ENCODE measurements around the gene DNTT.
"Not testable (repeated sequence)": the region's sequence is repeated elsewhere in the genome, so short reads cannot be mapped to it uniquely, and the experiment has no call there.

The DNTT gene

GRCh38 chr10:96276831-96277230 lies 27.4 kb upstream of the DNTT start:
- no peak for DNase-seq (ENCODE audit: low read depth)

GRCh38 chr10:96279191-96279641 lies 25.0 kb upstream of the DNTT start:
- no peak for DNase-seq (ENCODE audit: low read depth)

GRCh38 chr10:96280859-96281258 lies 23.4 kb upstream of the DNTT start:
- DNase-seq (ENCODE audit: low read depth) = no peak

DNA sequence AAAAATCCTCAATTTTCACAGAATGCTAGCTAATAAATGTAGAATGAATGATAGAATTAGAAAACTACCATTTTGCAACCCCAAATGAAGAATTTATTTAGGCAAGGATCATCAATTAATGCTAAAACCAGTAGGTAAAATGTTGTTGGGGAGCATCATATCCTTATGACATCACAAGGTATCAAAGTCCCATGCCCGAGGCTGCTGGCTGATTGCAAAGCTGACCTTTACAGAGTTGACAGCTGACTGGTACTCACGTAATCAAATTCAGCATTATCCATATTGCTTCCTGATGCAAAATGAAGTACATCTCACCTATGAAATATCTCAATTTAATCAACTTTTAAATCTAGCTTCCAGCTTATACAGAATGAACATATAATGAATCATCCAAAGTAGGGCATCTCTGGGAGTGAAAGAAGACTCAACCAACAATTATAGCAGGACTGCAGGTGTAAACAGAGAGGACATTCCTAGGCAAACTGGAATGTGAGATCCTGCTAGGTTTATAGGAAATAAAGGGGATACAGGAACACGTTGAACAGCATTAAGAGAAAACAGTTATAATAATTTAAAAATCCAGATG lies 22.7 kb upstream of the DNTT start:
- no peak for DNase-seq (ENCODE audit: low read depth)

DNA sequence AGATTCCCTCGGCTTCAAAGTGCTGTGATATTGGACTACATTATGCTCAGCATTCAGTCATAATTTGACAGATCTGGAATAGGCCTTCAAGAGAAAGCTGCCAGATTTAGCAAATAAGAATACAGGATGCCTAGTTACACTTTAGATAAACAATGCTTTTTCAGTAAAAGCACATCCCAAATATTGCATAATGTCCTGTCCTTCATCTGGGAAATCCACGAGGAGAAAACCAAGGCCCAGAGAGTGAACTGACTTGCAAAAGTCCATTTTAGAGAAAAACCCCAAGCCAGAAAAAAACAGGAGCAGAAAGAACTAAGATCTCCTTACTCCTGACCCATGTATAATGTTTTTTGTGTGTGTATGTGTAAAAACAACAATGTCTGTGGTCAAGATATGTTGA lies 20.9 kb upstream of the DNTT start:
- no peak for DNase-seq (ENCODE audit: low read depth)

- DNase-seq (ENCODE audit: low read depth) = no peak
These were observed 20.5 kb upstream of the DNTT start for GRCh38 chr10:96283756-96284155.

DNA sequence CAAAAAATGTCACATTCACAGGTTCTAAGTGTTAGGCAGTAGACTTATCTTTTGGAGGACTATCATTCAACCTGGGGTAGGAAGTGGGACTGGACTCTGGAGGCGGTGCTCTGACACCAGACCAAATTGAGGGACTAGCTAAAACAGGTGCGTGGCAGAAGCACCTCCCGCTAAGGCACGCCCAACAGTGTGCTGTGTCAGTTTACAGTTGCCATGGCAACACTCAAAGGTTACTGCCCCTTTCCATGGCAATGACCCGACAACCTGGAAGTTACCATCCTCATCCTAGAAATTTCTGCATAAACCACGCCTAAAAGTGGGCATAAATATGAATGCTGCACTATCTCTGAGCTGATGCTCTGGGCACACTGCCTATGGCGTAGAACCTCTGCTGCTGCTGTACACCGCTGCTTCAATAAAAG lies 18.9 kb upstream of the DNTT start:
- no peak for DNase-seq (ENCODE audit: low read depth)

GRCh38 chr10:96287392-96288105 lies 16.7 kb upstream of the DNTT start:
- DNase-seq (ENCODE audit: low read depth) = no peak

GRCh38 chr10:96288151-96288621 lies 16.0 kb upstream of the DNTT start:
- DNase-seq (ENCODE audit: low read depth) = no peak

GRCh38 chr10:96289218-96289910 lies 14.9 kb upstream of the DNTT start:
- no peak for DNase-seq (ENCODE audit: low read depth)

DNA sequence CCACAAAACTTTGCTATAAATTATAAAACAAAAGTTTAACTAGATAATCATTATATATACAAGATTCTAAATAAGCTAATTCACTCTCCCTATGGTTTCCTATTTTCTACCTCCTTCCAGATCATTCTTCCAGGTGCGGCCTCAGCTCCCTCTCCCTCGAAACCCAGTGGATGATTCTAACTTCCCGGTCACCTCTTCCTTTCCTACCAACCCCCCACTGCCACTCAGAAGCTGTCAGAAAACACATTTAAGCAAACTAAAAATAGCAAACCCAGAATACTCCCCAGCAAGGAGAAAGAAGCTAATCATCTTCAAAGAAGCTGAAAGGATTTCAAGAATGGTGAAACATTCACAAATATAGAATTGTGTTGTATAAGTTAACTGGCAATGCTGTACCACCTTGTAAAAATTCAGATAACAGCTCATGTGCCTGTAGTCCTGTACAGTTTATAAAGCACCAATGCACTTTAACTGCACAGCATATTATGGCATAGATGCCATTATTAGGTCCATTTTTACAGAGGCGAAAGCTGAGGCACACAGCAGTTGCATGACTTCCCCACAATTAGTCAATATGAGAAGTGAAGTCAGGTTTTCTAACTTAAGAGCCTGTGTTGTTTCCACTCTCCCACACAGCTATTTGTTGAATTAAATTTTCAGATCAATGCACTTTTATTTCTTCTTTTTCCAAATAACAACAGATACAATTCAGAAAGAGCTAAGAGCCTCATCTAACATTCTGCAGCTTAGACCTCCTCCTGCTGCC lies 13.7 kb upstream of the DNTT start:
- no peak for DNase-seq (ENCODE audit: low read depth)

DNA sequence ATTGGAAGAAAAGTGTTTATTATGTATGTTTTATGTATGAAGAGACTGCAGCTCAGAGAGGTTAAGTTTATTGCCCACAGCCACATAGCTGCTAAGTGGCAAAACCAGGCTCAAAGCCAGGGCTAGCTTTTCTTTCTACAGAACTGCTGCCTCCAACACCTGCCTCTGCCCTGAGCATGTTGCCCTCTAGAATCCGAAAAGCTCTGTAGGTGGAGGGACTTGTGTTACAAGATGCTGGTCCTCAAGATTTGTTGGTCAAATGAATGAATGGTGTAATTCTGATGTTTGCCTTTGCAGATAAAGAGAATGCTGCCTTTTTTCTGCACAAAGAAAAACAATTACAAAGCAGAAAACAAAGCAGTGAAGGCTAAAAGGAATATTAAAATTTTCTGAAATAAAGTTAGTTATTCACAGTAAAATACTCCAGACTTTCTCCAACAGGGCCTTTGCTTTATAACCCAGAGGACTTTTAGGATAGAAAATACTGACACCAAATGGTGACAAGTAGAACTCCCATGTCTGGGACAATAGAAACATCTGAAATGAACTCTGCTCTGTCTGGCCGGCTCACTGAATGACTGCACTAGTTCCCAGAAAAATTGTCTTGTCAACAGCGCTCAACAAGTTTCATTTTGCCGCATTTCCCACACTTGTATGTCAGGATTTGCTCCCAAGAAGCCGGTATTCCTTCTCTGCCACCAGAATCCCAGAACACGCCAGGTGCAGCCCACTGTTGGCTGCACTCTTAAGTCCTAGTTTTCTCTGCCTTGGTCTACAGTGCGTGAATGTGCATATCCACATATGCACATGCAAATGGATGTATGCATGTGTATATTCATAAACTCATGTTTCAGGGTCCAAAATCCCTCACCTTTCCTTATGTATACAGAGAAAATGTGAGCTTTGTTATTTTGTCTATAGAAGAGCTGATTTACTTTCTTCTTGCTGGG lies 11.0 kb upstream of the DNTT start:
- DNase-seq (ENCODE audit: low read depth) = no peak

DNA sequence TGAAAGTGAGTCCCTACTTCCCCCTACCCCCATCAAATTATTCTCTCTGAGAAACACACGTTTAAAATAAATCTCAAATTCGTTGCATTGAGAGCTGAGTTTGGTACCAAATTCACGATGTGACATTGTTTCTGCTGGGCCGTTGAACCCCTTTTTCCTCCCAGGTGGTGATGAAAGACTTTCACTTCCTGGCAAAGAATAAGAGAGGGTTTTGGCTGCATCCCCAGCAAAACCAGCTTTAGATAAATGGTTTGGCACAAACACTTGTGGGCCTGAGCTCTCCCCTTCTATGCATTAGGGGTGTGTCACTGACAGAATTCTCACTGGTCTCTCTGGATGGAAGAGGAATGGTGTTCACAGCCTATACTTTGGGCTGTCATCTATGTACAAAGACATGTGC lies 8.8 kb upstream of the DNTT start:
- DNase-seq (ENCODE audit: low read depth) = no peak

DNA sequence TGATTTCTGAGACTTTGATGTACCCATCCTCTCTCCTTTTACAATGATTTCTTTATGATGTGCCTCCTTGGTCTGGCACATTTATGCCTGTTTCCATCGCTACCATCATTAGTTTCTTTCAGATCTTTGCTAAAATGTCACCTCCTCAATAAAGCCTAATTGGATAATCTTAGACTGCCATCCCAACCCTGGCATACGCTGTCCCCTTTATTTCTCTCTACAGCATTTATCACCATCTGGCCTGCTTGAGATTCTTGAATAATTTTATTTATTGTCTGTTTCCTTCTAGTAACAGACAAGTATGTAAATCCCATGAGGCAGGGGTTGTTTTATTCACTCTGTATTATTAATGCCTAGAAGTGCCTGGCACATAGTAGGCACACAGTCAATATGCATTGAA lies 6.7 kb upstream of the DNTT start:
- no peak for DNase-seq (ENCODE audit: low read depth)

DNA sequence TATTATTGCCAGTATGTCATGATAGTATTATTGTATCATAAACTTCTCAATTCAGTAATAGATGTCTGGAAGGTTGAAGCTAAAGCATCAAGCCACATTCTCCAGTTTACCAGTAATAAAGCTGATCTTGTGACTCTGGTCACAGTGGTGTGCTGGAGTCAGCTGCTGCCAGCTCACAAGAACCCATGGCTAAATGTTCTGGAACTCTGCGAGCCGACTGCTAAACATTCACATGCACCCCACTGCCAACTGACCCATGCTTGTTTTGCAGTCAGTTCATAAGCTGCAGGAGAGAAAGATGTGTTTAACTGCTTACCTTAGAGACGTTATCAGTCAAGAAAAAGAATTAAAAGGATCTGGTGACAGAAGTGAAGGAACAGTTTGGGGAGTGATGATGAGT lies 5.9 kb upstream of the DNTT start:
- DNase-seq (ENCODE audit: low read depth) = no peak

GRCh38 chr10:96299383-96299782 lies 4.9 kb upstream of the DNTT start:
- DNase-seq (ENCODE audit: low read depth) = no peak

DNA sequence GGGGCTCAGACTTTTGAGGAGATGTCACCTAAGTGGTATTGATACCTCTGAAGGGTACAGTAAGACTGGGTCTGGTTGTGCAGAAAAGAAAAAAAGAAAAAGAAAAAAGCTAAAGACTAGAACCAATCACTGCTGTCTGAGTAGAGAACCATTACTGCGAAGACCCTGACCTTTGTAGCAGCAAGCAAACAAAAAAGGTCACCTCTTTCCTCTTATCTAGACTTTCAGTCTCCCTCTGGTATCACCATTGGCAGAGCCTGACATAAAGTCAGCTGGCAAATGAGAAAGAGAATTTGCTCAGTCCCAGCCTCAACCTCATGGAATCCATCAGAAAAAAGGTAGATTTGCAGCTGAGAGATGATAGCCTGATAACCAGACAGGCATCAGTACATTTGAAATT lies 2.6 kb upstream of the DNTT start:
- no peak for DNase-seq (ENCODE audit: low read depth)

- no peak for DNase-seq (ENCODE audit: low read depth)
These were observed 785 bp downstream of the DNTT start for GRCh38 chr10:96305019-96305418.

DNA sequence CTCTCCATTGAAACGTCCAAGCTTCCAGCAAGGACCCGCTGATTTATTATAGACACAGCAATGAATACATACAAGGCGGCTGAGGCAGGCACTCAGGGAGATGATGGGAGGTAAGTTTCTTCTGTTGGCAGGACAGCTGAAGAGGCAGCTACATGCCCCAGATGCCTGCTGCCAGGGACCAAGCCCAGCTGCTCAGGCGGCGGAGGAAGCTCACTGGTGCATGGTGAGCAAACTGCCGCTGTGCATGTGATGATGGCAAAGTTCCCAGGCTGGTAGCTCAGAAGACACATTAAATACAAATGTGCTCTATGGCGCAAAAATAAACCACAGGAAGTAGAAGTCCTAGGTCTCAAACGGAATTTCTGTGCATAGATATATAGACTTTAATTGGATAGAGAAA lies 2.3 kb downstream of the DNTT start:
- DNase-seq (ENCODE audit: low read depth) = no peak

DNA sequence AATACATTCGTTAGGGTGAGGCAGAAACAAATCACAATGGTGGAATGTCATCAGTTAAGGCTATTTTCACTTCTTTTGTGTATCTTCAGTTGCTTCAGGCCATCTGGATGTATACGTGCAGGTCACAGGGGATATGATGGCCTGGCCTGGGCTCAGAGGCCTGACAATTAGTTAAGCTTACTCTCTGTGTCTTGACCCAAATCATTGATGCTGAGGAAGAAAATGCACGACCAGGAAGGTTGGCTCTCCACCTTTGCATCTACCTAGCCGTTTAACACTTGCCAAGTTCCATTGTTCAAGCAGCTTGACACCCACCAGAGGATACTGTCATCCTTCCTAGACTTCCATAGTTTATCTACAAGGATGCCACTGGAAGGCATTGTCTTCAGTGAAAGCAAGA lies 4.6 kb downstream of the DNTT start:
- DNase-seq (ENCODE audit: low read depth) = not testable (repeated sequence)

DNA sequence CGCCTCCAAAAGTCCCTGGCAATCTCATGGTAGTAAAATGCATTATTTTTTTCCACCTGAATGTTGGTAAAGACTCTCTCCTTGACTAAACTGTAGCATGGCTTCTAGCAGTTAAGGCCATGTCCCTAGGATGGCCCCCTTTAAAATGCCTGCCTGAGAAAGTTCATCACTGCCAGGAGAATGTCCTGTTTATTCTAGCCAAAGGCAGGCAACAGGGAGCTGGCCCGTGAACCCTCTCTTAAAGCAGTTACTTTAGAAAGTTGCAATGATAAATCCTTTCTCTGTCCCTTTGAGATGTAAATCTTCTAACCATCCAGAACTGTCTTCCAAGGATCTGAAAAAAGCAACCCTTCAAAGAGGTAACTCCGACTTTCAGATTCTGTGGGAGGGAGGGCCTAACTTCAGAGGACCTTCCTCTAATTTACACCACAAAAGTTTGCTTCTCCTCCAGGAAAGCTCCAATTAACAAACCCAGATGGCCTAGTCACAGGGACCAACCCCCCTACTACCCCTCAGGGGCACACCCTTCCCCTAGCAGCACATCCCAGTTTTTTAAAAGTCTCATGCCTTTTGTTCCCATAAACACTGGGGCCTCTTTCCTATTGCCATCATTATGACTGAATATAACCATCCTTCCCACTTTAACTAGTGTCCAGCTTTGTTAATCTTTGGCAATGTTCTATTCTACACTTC lies 5.5 kb downstream of the DNTT start:
- no peak for DNase-seq (ENCODE audit: low read depth)

Data from activated T-helper 9 cell treated with anti-CD3 and anti-CD28 coated beads, Interleukin-2, amount 50 U/mL, for 16 hours (primary cell).